GM21619 (cell line): ENCODE measurements around the gene MICA.
"Not testable (repeated sequence)": the region's sequence is repeated elsewhere in the genome, so short reads cannot be mapped to it uniquely, and the experiment has no call there.

Source experiments
- ATAC-seq: cut with Tn5 transposase; IDR thresholded peaks from one replicate; pipeline ENCODE4 v1.9.1; 2021; ENCODE audit not compliant: unreplicated experiment

The MICA gene

DNA sequence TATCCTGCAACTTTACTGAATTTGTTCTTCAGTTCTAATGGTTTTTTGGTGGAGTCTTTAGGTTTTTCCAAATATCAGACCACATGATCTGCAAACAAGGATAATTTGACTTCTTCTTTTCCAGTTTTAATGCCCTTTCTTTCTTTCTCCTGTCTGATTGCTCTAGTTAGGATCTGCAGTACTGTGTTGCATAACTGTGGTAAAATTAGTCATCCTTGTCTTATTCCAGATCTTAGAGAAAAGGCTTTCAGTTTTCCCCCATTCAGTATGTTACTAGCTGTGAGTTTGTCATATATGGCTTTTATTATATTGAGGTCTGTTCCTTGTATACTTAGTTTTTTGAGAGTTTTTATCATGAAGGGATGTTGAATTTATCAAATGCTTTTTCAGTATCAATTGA, 4.3 kb downstream of the MICA start:
- no peak for ATAC-seq

DNA sequence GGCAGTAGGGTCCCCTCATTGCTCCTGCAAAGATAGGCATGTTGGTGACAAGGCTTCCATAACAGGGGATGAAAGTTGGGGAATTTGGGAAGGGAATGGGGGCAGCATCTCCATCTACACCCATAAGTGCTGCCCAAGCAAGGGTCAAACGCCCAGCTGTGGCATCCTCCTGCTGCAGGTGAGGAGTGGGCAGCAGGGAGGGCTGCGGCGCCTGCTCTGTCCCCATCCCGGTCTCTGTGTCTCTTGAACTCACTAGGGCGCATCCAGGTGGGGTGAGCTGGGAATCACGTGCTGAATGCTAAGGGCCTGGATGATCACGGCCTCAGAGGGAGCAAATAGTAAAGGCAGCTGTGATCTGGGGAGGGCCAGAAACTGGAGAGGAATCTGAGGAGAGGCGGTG, 9.1 kb downstream of the MICA start:
- no peak for ATAC-seq

DNA sequence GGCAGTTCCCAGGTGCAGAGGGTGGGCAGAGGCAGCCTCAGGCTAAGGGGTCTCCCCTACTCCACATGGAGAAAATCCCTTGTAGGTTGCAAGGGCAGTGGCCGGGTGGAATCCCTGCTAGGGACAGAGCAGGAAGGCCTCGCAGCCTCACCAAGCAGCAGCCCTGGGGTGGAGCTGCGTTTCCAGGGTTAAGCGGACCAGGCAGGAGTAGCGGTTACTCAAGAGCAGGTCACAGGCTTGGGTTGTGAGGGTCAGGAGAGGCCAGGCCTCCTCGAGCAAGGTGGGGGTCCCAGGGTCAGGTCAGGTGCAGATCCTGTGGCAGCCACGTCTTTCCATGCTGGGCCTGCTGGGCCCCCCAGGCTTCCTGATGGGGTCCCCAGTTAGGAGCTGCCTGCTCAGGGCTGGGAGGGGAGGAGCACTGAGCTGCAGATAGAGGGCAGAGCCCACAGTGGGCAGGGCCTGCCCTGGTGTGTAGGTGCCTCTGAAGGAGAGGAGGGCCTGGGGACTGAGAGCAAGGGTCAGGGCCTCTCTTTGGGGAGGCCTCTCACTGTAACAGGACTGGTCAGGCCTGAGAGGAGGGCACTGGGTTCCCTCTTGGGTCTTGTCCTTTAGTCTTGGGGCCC, 10.9 kb downstream of the MICA start:
- ATAC-seq: not testable (repeated sequence)

DNA sequence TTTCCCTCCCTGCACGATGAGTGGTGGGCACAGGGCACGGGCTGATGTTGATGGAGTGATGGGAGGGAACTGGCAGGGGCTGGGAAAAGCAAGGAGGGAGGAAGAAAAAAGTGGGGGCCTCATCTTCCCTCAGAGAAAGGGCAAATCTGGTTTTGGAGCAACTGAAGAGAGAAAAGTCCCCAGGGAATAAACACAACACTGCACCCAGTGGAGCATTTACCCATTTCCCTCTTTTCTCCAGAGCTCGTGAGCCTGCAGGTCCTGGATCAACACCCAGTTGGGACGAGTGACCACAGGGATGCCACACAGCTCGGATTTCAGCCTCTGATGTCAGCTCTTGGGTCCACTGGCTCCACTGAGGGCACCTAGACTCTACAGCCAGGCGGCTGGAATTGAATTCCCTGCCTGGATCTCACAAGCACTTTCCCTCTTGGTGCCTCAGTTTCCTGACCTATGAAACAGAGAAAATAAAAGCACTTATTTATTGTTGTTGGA, 11.4 kb downstream of the MICA start:
- ATAC-seq: no peak

DNA sequence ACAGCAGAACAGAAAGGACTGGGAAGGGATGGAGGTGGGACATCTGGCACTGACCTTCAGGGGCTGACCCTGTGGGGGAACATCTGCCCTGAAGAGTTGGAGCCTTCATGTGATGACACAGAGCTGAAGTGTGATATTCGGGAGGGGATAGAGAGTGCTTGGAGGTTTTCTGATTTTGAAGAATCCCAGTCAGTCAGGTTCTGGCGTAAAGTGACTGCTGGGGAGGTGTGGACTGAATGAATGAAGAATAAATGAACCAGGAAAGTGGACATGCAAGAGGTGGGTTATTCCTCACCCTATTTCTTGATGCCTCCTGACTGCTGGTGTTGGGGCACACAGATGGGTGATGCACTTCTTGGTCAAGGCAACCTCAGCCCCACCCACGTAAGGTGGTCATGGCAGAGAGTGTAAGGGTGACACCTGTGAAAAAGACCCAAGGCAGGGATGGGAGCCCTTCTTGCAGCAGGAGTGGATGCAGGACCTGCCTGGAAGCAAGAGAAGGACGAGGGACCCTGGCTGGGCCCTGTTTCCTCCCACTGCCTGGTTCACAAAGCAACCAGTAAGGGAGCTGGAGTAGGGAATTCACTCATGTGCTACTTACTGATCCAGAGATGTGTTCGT, 13.1 kb downstream of the MICA start:
- ATAC-seq: no peak

DNA sequence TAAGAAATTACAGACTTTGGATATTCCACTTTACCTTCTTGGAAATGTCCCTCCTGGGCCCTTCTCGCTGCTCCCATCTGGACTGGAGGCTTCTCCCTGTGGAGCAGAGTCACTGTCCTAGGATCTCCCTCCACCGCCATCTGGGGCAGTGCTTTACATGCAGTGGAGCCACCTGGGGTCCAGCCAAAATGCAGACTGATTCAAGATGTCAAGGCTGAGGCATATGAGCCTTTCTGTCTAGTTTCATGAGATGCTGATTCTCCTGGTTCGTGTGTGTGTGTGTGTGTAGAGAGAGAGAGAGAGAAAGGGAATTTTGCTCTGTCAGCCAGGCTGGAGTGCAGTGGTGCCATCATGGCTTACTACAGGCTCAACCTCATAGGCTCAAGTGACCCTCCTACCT, 14.9 kb downstream of the MICA start:
- no peak for ATAC-seq

DNA sequence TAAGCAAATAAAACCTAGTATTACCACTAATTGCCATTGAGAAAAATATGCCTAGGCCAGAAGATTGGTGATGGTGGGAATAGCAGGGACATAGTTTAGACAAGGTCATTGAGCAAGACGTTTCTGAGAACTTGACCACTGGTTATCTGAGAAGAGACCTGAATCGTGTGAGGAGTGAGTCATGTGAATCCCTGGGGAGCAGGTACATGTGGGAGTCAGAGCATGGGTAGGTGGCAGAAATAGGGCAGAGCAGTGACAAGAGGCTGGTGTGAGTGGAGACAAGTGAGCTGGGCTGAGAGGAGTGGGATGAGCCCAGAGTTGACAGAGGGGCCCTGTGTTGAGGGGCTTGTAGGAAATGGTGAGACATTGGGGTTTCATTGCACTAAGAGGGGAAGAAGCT, 16.4 kb downstream of the MICA start:
- ATAC-seq: no peak

DNA sequence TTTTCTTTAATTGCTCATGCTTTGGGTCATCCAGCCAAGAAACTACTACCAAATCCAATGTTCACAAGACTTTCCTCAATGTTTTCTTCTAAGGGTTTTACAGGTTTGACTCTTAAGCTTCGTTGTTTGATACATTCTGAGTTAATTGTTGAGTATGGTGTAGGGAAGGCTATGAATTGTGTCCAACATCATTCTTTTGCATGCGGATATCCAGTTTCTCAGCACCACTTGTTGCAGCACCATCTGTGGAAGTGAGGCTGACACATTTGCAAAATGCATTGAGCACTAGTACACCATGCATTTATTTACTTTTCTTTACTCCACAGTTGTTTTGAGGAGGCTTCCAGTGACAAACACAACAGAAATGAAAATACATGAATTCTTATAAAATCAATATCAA, 17.2 kb downstream of the MICA start:
- no peak for ATAC-seq

DNA sequence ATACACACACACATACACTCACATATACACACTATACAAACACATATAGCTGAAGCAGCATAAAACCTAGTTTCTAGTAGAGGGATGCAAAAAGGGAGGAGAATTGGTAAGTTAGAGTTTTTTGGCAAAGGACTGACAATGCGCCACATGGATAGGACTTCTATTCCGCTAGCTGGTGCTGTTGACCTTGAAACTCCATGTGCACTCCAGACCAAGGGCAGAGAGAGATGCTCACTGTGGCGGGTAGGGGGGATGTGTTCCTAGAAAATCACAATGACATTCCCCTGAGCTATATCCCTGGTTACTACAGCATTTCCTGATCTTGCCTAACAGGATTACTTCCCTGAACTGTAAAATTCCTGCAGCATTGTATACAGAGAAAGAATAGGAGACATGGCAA, 19.2 kb downstream of the MICA start:
- ATAC-seq: no peak

DNA sequence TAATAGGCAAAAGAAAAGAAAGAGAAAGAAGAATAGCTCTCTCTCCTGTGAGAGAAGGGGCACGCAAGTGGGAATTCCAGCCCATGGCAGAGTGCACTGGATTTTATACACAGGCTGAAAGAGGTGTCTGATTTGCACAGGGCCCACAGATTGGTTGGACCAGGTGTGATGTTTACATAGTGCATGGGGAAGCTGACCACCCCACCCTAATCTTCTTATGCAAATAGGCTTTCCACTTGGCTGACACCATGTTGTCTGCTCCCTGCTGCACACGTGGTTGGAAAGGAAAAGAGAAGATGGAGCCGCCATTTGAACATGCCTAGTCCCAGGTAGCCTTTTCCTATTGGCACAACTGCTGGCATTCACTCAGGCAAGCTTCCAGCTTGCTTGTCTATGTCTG, 20.2 kb downstream of the MICA start:
- ATAC-seq: no peak

DNA sequence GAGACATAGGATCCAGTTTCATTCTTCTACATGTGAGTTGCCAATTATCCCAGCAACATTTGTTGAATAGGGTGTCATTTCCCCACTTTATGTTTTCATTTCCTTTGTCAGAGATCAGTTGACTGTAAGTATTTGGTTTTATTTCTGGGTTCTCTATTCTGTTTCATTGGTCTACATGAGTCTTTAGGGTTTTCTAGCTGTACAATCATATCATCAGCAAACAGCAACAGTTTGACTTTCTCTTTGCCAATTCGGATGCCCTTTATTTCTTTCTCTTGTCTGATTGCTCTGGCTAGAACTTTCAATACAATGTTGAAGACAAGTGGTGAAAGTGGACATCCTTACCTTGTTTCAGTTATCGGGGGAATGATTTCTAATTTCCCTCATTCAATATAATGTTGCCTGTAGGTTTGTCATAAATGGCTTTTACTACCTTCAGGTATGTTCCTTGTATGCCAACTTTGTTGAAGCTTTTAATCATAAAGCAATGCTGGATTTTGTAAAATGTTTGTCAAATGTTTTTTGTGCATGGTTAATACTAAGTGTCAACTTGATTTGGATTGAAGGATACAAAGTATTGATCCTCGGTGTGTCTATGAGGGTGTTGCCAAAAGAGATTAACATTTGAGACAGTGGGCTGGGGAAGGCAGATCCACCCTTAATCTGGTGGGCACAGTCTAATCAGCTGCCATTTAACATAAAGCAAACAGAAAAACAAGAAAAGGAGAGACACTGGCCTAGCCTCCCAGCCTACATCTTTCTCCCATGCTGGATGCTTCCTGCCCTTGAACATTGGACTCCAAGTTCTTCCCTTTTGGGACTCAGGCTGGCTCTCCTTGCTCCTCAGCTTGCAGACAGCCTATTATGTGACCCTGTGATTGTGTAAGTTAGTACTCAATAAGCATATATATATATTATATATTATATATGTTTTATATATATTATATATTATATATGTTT, 23.3 kb downstream of the MICA start:
- ATAC-seq: no peak

DNA sequence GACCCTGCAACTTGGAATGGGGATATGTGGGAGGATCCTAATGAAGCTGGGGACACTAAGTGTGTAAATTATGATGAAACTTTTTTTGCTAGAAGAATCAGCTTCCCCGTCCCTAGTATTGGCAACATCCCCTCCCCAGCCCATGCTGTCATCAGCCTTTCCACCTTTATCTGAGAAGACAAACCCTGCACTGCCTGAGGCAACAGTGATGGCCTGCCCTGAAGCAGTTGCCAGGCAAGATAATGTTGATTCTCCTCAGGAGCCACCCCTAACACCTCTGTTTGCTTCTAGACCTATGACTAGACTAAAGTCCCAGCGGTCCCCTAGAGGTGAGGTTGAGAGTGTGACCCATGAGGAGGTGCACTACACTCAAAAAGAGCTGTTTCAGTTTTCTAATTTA, 27.1 kb downstream of the MICA start:
- no peak for ATAC-seq

DNA sequence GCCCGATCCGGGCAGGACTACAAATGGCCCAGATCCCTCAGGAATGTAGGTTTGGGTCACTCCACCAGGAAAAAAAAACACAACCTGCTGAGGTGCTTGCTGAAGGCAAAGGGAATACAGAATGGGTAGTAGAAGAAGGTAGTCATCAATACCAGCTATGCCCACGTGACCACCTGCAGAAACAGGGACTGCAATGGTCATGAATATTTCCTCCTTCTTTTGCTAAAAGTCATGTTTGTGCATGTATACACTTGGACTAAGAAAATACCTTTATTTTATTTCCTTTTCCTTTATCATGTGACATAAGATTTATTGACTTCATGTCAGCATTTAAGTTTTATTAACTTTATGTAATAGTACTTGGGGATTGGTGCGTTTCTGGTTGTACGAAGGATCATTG, 31.7 kb downstream of the MICA start:
- ATAC-seq: not testable (repeated sequence)

DNA sequence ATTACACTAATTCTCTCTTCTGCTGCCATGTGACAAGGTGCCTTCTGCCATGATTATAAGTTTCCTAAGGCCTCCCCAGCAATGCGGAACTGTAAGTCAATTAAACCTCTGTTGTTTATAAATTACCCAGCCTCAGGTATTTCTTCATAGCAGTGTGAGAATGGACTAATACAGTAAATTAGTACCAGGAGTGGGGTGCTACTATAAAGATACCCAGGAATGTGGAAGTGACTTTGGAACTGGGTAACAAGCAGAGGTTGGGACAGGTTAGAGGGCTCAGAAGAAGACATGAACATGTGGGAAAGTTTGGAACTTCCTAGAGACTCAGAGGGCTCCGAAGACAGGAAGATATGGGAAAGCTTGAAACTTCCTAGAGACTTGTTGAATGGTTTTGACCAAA, 34.8 kb downstream of the MICA start:
- no peak for ATAC-seq

DNA sequence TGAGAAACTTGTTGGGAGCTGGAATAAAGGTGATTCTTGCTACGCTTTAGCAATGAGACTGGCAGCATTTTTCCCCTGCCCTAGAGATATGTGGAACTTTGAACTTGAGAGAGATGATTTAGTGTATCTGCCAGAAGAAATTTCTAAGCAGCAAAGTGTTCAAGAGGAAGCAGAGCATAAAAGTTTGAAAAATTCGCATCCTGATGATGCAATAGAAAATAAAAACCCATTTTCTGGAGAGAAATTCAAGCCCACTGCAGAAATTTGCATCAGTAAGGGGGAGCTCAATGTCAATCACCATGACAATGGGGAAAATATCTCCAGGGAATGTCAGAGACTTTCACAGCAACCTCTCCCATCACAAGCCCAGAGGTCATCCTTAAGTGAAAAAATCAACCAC, 35.3 kb downstream of the MICA start:
- no peak for ATAC-seq

DNA sequence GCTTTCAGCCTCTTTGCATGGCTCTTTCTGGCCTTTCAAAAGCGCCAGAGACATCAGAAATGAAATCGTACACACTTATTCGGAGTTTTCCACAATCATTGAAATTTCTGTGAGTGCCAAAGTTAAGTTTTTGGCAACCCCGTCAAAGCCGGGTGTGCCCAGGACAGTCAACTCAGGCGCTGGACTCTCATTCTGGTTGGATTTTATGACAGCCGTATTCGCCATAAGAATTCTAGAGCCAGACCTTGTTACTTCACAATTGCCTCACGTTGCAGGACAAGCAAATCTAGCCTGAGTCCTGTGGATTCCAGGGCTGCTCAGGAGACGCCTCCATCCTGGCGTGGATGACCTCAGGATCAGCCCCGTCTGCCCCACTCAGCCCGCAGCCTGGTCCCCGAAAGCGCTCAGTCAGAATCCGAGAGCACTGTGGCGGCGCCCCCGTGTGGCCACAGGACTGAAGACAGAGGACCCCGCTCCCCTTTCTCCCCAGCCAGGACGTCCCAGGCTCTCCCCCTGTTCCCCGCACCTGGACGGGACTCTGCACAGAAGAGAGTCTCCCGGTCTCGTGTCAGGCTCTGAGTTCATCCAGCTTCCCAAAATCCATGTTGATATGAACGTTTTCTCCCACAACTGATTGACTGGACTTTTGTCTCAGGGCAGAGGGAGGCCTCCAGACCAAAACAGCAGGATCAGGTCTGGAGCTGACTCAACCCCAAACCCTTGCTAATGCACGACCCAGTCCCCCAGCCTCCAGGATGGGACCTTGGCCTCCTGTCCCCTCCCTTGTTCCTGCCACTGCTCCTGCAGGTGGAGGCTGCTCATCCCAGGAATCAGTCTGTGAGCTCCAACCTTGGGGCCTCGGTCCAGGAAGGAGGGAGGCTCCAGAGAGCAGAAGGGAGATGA, 38.2 kb downstream of the MICA start:
- no peak for ATAC-seq

DNA sequence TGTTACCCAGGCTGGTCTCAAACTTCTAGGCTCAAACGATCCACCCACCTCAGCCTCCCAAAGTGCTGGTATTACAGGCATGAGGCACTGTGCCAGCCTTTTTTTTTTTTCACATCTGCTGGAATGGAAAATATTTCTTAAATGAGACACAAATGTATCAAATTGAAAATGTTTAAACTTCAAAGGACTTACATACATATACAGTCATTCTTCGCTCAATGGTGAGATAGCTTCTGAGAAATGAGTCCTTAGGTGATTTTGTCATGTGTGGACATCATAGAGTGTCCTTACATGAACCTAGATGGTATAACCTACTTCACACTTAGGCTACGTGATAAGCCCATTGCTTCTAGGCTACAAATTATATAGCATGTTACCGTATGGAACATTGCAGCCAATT, 43.1 kb downstream of the MICA start:
- no peak for ATAC-seq

DNA sequence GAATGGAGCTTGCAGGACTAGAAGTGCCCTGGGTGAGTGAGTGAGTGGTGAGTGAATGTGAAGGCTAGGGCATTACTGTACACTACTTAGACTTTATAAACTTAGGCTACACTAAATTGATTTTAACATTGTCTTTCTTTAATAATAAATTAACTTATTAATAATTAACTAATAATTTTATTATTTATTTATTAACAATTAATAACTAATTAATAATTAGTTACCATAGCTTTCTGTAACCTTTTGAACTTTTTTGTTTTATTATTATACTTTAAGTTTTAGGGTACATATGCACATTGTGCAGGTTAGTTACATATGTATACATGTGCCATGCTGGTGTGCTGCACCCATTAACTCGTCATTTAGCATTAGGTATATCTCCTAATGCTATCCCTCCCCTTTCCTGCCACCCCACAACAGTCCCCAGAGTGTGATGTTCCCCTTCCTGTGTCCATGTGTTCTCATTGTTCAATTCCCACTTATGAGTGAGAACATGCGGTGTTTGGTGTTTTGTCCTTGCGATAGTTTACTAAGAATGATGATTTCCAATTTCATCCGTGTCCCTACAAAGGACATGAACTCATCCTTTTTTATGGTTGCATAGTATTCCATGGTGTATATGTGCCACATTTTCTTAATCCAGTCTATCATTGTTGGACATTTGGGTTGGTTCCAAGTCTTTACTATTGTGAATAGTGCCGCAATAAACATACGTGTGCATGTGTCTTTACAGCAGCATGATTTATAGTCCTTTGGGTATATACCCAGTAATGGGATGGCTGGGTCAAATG, 43.8 kb downstream of the MICA start:
- ATAC-seq: not testable (repeated sequence)

DNA sequence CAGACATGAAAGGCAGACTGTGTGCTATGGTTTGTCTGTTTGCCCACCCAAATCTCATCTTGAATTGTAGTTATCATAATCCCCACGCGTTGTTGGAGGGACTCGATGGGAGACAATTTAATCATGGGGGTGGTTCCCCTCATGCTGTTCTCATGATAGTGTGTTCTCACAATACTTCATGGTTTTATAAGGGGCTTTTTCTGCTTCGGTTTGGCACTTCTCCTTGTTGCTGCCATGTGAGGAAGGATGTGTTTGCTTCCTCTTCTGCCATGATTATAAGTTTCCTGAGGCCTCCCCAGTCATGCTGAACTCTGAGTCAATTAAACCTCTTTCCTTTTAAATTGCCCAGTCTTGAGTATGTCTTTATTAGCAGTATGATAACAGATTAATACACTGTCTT, 47.4 kb downstream of the MICA start:
- no peak for ATAC-seq

DNA sequence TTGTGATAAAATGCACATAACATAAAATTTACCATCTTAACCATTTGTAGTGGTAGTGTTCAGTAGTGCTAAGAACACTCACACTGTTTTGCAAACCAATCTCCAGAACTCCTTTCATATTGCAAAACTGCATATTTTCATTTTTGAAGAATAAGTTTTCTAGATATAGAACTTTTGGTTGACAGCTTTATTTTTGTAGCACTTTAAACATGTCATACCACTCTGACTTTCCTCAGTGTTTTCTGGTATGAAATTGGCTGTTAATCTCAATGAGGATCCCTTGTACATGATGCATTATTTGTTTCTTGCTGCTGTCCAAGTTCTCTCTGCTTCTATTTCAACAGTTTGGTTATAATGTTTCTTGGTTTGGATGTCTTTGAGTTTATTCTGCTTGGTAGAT, 49.5 kb downstream of the MICA start:
- ATAC-seq: no peak
